ENCODE results near the gene NDUFC2. TPM values are rescaled to one million over a fixed set of nuclear protein-coding genes. Genes with fewer than 3 reads are reported as not detected.

Gene NDUFC2
- total and polyA plus RNA-seq, 2 of the 13 experiments (the other 11 are each of a cell fraction or from before 2014, with no cell fraction given), result 256 to 363 TPM

- TF ChIP-seq USF2 (IDR thresholded peaks at IDR 0.05; ENCODE audit: low read depth, low read length) (no peak), USF2 (CRISPR knock-in tag; IDR thresholded peaks at IDR 0.05; ENCODE audit: borderline replicate concordance) (no peak), ZNF788 (CRISPR knock-in tag; IDR thresholded peaks at IDR 0.05; ENCODE audit: borderline replicate concordance) (no peak), FUBP1 (CRISPR knock-in tag; IDR thresholded peaks at IDR 0.05; ENCODE audit: borderline replicate concordance) (no peak), HOXD1 (CRISPR knock-in tag; IDR thresholded peaks at IDR 0.05) (no peak), MAFK (conservative IDR thresholded peaks at IDR 0.05 in 1 of 2, IDR thresholded peaks at IDR 0.05 in 1 of 2; ENCODE audit: low read length in 2 of 2) (no peak), EEA1 (CRISPR knock-in tag; IDR thresholded peaks at IDR 0.05; ENCODE audit: borderline replicate concordance) (no peak), AGO1 (IDR thresholded peaks at IDR 0.05; ENCODE audit: low read depth, low read length, poor library complexity, severe bottlenecking) (no peak), ZNF674 (CRISPR knock-in tag; IDR thresholded peaks at IDR 0.05; ENCODE audit: low read depth) (no peak), ZNF644 (CRISPR knock-in tag; IDR thresholded peaks at IDR 0.05; ENCODE audit: low read depth) (no peak), SRSF4 (IDR thresholded peaks at IDR 0.05; ENCODE audit: low read depth, low read length, poor library complexity, severe bottlenecking) (no peak), ARID5B (CRISPR knock-in tag; IDR thresholded peaks at IDR 0.05) (peak; percentile 56; the same call in 1 of the 2 replicates), ADNP (CRISPR knock-in tag; IDR thresholded peaks at IDR 0.05) (no peak), KDM3A (CRISPR knock-in tag; IDR thresholded peaks at IDR 0.05; ENCODE audit: low read depth) (no peak), HOXA3 (CRISPR knock-in tag; IDR thresholded peaks at IDR 0.05) (0 out of 2 replicates have a peak, but pooled peaks have one; percentile 33), MLX (CRISPR knock-in tag; IDR thresholded peaks at IDR 0.05) (0 out of 2 replicates have a peak, but pooled peaks have one; percentile 18), RARA (CRISPR knock-in tag; IDR thresholded peaks at IDR 0.05) (peak; percentile 61; the same call in 1 of the 2 replicates), IKZF5 (CRISPR knock-in tag; IDR thresholded peaks at IDR 0.05) (no peak), ELF3 (CRISPR knock-in tag; IDR thresholded peaks at IDR 0.05) (0 out of 2 replicates have a peak, but pooled peaks have one; percentile 7), MTA3 (CRISPR knock-in tag; IDR thresholded peaks at IDR 0.05) (no peak), GTF2F1 (IDR thresholded peaks at IDR 0.05; ENCODE audit: low read length) (no peak)
Measured at GRCh38 chr11:78044706-78045105, 35.0 kb downstream of the NDUFC2 start (continued).
